Lung microvascular endothelial cell (primary cell): ENCODE measurements around the gene ASAP2. TPM values are rescaled to one million over a fixed set of nuclear protein-coding genes. Genes with fewer than 3 reads are reported as not detected.

Source experiments
- DNase-seq, 2 donors: peaks; one replicate each; pipeline versions ENCODE4 v3.0.0 to v3.0.0-alpha.2; 2010; ENCODE audit warnings: low read depth in 2 of 2
- total RNA-seq: library from RNA; depleted of rRNA; stranded (reverse); fragments of >200 nt; gene quantifications from 2 replicates; pipeline ENCODE4 v1.2.1, GENCODE V29; 2014

ASAP2 gene
- total RNA-seq, 1 donor from 2014 or later: 26.2 TPM

GRCh38 chr2:9271691-9272090 is 65.1 kb downstream of the ASAP2 start:
- DNase-seq: no peak

- DNase-seq: no peak
Measured at GRCh38 chr2:9273486-9274130, 67.0 kb downstream of the ASAP2 start.

- peak in 1 of 2 donors; percentile 63 for DNase-seq
Measured at GRCh38 chr2:9274701-9275343, 68.2 kb downstream of the ASAP2 start.

- DNase-seq: no peak
Measured at GRCh38 chr2:9275399-9275798, 68.8 kb downstream of the ASAP2 start.

GRCh38 chr2:9276074-9276473 is 69.5 kb downstream of the ASAP2 start:
- no peak for DNase-seq

GRCh38 chr2:9276901-9277451 is 70.4 kb downstream of the ASAP2 start:
- DNase-seq: no peak

- no peak for DNase-seq
Measured at GRCh38 chr2:9278439-9278838, 71.8 kb downstream of the ASAP2 start.

GRCh38 chr2:9279426-9279825 is 72.8 kb downstream of the ASAP2 start:
- no peak for DNase-seq

GRCh38 chr2:9280224-9280623 is 73.6 kb downstream of the ASAP2 start:
- no peak for DNase-seq

- DNase-seq: no peak
Measured at GRCh38 chr2:9281145-9281544, 74.5 kb downstream of the ASAP2 start.

GRCh38 chr2:9282128-9283112 is 75.8 kb downstream of the ASAP2 start:
- no peak for DNase-seq

- no peak for DNase-seq
Measured at GRCh38 chr2:9284521-9285297, 78.1 kb downstream of the ASAP2 start.

- peak in 1 of 2 donors; percentile 44 for DNase-seq
Measured at GRCh38 chr2:9285385-9285920, 78.8 kb downstream of the ASAP2 start.

GRCh38 chr2:9285921-9286320 is 79.3 kb downstream of the ASAP2 start:
- DNase-seq: no peak

- DNase-seq: no peak
Measured at GRCh38 chr2:9286554-9287399, 80.2 kb downstream of the ASAP2 start.

GRCh38 chr2:9287400-9288045 is 80.9 kb downstream of the ASAP2 start:
- peak; percentile 56 to 97 for DNase-seq

- DNase-seq: peak in 1 of 2 donors; percentile 74
Measured at GRCh38 chr2:9288233-9288632, 81.6 kb downstream of the ASAP2 start.

- DNase-seq: peak in 1 of 2 donors; percentile 19
Measured at GRCh38 chr2:9288681-9289338, 82.2 kb downstream of the ASAP2 start.

- DNase-seq: peak; percentile 54 to 80
Measured at GRCh38 chr2:9291331-9291730, 84.7 kb downstream of the ASAP2 start.
